Tibial nerve (tissue), 3 donors: ENCODE results near the gene SMG6.
"Not testable (repeated sequence)": the region's sequence is repeated elsewhere in the genome, so short reads cannot be mapped to it uniquely, and the experiment has no call there.

Source experiments
- CTCF ChIP-seq, 5 experiments: fragments of 200-600 bp in 3 of 5; fragments of 450-650 bp in 2 of 5; sonication (generic) in 3 of 5; IDR thresholded peaks; one replicate each; pipeline ENCODE4 v1.5.1; 2016 to 2019; ENCODE audit warnings: antibody characterized with exemption in 5 of 5, mild to moderate bottlenecking in 3 of 5, moderate library complexity in 2 of 5
- POLR2A ChIP-seq, 2 donors: fragments of 450-650 bp; IDR thresholded peaks; one replicate each; pipeline ENCODE4 v1.6.1; 2017; ENCODE audit warnings: antibody characterized with exemption in 2 of 2, mild to moderate bottlenecking in 2 of 2, moderate library complexity in 2 of 2

- TF ChIP-seq CTCF, POLR2A (IDR thresholded peaks at IDR 0.05): not testable (repeated sequence)
These were observed 160.9 kb downstream of the SMG6 start for GRCh38 chr17:2142682-2143081.
